MM.1S (cell line): Measurements from ENCODE around the gene SMARCA4.

Experiments
- DNase-seq: peaks from one replicate; pipeline ENCODE4 v3.0.0-alpha.2; 2015
- H2AFZ ChIP-seq: fragments of 300-600 bp; sonication (generic); 2 replicates; pipeline ENCODE4 v1.6.0; 2016; ENCODE audit warnings: antibody characterized with exemption, low read length
- H3F3A ChIP-seq: fragments of 300-600 bp; sonication (generic); 2 replicates; pipeline ENCODE4 v1.6.1; 2016; ENCODE audit warnings: mild to moderate bottlenecking, antibody characterized with exemption, low read length, moderate library complexity, mixed read lengths; ENCODE audit not compliant: insufficient read depth
- H3K27ac ChIP-seq: fragments of 300-600 bp; sonication (generic); 2 replicates; pipeline ENCODE4 v1.5.1; 2016; ENCODE audit warnings: mild to moderate bottlenecking, low read length
- H3K27me3 ChIP-seq: fragments of 300-600 bp; sonication (generic); replicated peaks from 2 replicates; pipeline ENCODE4 v1.6.0; 2016; ENCODE audit warnings: low read length; ENCODE audit not compliant: insufficient read depth
- H3K36me3 ChIP-seq: fragments of 300-600 bp; sonication (generic); replicated peaks from 2 replicates; pipeline ENCODE4 v1.6.1; 2016; ENCODE audit warnings: mild to moderate bottlenecking, low read length, mixed read lengths; ENCODE audit not compliant: insufficient read depth
- H3K4me1 ChIP-seq: fragments of 300-600 bp; sonication (generic); 2 replicates; pipeline ENCODE4 v1.6.1; 2016; ENCODE audit warnings: low read length, mixed read lengths
- H3K4me2 ChIP-seq: fragments of 300-600 bp; sonication (generic); 2 replicates; pipeline ENCODE4 v1.6.0; 2016; ENCODE audit warnings: low read depth, low read length
- H3K4me3 ChIP-seq: fragments of 300-600 bp; sonication (generic); 2 replicates; pipeline ENCODE4 v1.5.1; 2016; ENCODE audit warnings: low read length, mixed read lengths
- H3K79me2 ChIP-seq: fragments of 300-600 bp; sonication (generic); 2 replicates; pipeline ENCODE4 v1.6.1; 2016; ENCODE audit warnings: mixed run types, low read length, mixed read lengths
- H3K9ac ChIP-seq: fragments of 300-600 bp; sonication (generic); 2 replicates; pipeline ENCODE4 v1.6.1; 2016; ENCODE audit warnings: low read length, mixed read lengths
- H3K9me2 ChIP-seq: fragments of 300-600 bp; sonication (generic); replicated peaks from 2 replicates; pipeline ENCODE4 v1.6.1; 2016; ENCODE audit warnings: mild to moderate bottlenecking, low read length, mixed read lengths; ENCODE audit not compliant: insufficient read depth
- H3K9me3 ChIP-seq: fragments of 300-600 bp; sonication (generic); replicated peaks from 2 replicates; pipeline ENCODE4 v1.6.1; 2016; ENCODE audit warnings: mild to moderate bottlenecking, low read length, mixed read lengths; ENCODE audit not compliant: insufficient read depth
- H4K20me1 ChIP-seq: fragments of 300-600 bp; sonication (generic); 2 replicates; pipeline ENCODE4 v1.6.1; 2016; ENCODE audit warnings: mild to moderate bottlenecking, low read length, moderate library complexity, mixed read lengths; ENCODE audit not compliant: insufficient read depth
- CTCF ChIP-seq: fragments of 300-600 bp; sonication (generic); IDR thresholded peaks from 2 replicates; pipeline ENCODE4 v1.5.1; 2016; ENCODE audit warnings: antibody characterized with exemption, low read length, mixed read lengths
- EZH2 ChIP-seq: fragments of 300-600 bp; sonication (generic); optimal IDR thresholded peaks from 2 replicates; pipeline ENCODE3; 2017; ENCODE audit warnings: low read depth, mild to moderate bottlenecking, antibody characterized with exemption, low read length, mixed read lengths
- EZH2phosphoT487 ChIP-seq: fragments of 300-600 bp; sonication (generic); IDR thresholded peaks from 2 replicates; pipeline ENCODE4 v1.6.1; 2018; ENCODE audit warnings: antibody characterized with exemption, low read length

SMARCA4 gene

GRCh38 chr19:10985502-10985901 is 24.7 kb downstream of the SMARCA4 start:
- Histone ChIP-seq H3K9ac (no peak overlapping the region), H3K4me1 (peaks cover 12% of the 10 kb centered on the region), H3K4me2 (no peak overlapping the region), H3K79me2 (peaks cover 65% of the 10 kb centered on the region), H3K36me3 (0 out of 2 replicates have a peak, but pooled peaks cover 5% of the 10 kb centered on the region), H3K4me3 (no peak overlapping the region), H2AFZ (no peak overlapping the region), H3K27ac (no peak overlapping the region), H4K20me1 (no peaks in the 10 kb centered on the region), H3K9me3 (no peaks in the 10 kb centered on the region), H3K27me3 (no peaks in the 10 kb centered on the region), H3F3A (peaks cover 2% of the 10 kb centered on the region; the same call in 1 of the 2 replicates), H3K9me2 (no peaks in the 10 kb centered on the region)
- no peak for DNase-seq
- TF ChIP-seq EZH2phosphoT487 (no peak), CTCF (no peak), EZH2 (no peak)

- DNase-seq, result no peak
- H3K36me3 ChIP-seq, result 0 out of 2 replicates have a peak, but pooled peaks cover 5% of the 10 kb centered on the region
- no peak for TF ChIP-seq EZH2phosphoT487
Measured at GRCh38 chr19:10986301-10987127, 25.7 kb downstream of the SMARCA4 start.

GRCh38 chr19:10987571-10988297 is 26.9 kb downstream of the SMARCA4 start:
- Histone ChIP-seq H3K27ac (no peak overlapping the region), H4K20me1 (no peaks in the 10 kb centered on the region), H3F3A (no peaks in the 10 kb centered on the region), H3K9me2 (no peaks in the 10 kb centered on the region), H3K9ac (no peak overlapping the region), H3K4me2 (no peak overlapping the region), H3K4me3 (no peak overlapping the region), H3K36me3 (0 out of 2 replicates have a peak, but pooled peaks cover 5% of the 10 kb centered on the region), H3K4me1 (no peaks in the 10 kb centered on the region), H3K9me3 (no peaks in the 10 kb centered on the region), H3K79me2 (peaks cover 46% of the 10 kb centered on the region), H3K27me3 (no peaks in the 10 kb centered on the region), H2AFZ (no peak overlapping the region)
- DNase-seq, result no peak
- no peak for TF ChIP-seq EZH2phosphoT487
- no peak for TF ChIP-seq CTCF
- TF ChIP-seq EZH2, result no peak

More at GRCh38 chr19:10986301-10987127, 25.7 kb downstream of the SMARCA4 start:
- Histone ChIP-seq H3K9ac (no peak overlapping the region), H3K27ac (no peak overlapping the region), H3K4me3 (no peak overlapping the region), H3K79me2 (peaks cover 55% of the 10 kb centered on the region), H3F3A (no peaks in the 10 kb centered on the region), H3K4me1 (peaks cover 2% of the 10 kb centered on the region; the same call in 1 of the 2 replicates), H4K20me1 (no peaks in the 10 kb centered on the region), H3K4me2 (no peak overlapping the region), H3K9me2 (no peaks in the 10 kb centered on the region), H2AFZ (no peak overlapping the region), H3K9me3 (no peaks in the 10 kb centered on the region), H3K27me3 (no peaks in the 10 kb centered on the region)
